Measurements from ENCODE around the gene JAKMIP3.

JAKMIP3 gene

DNA sequence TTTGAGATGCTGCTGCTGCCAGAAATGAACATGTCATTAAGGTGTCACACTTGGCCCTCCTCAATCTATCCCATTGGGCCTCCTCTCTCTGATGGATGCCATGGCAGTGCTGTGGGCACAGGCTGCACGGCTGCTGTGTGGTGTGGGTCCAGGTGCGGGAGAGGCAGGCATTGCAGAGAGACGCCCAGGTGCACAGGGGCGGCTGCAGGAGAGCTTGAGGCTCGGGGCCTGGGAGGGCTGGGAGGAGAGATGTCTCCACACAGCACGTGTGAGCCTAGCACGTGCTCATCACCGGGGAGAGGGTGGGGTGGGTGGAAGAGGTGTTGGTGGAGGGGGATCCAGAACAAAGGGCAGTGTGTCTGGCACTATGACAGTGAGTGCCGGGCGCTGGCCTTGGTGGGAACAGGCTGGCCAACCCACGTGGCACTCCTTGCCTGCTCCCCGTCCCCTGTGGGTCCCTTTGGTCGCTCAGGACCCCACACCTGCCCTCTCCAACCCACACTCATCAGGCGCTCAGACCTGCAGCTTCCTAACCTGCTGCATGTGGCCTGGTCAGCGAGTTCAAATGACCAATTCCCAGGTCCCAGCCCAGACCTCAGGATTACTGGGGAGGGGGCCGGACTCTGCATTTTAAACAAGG, 44.1 kb upstream of the JAKMIP3 start:
- no peak overlapping the region for H3K4me3 ChIP-seq (ENCODE audit: low read depth, low read length)
- in situ Hi-C loops (cut with HindIII; ENCODE audit: low sequenced_read_pairs) = no loop called here
- TF ChIP-seq, protein P1, sequence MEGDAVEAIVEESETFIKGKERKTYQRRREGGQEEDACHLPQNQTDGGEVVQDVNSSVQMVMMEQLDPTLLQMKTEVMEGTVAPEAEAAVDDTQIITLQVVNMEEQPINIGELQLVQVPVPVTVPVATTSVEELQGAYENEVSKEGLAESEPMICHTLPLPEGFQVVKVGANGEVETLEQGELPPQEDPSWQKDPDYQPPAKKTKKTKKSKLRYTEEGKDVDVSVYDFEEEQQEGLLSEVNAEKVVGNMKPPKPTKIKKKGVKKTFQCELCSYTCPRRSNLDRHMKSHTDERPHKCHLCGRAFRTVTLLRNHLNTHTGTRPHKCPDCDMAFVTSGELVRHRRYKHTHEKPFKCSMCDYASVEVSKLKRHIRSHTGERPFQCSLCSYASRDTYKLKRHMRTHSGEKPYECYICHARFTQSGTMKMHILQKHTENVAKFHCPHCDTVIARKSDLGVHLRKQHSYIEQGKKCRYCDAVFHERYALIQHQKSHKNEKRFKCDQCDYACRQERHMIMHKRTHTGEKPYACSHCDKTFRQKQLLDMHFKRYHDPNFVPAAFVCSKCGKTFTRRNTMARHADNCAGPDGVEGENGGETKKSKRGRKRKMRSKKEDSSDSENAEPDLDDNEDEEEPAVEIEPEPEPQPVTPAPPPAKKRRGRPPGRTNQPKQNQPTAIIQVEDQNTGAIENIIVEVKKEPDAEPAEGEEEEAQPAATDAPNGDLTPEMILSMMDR (IDR thresholded peaks at IDR 0.05; ENCODE audit: low read depth, low read length, missing control alignments) = no peak
- no peak for DNase-seq (ENCODE audit: low read depth)

DNA sequence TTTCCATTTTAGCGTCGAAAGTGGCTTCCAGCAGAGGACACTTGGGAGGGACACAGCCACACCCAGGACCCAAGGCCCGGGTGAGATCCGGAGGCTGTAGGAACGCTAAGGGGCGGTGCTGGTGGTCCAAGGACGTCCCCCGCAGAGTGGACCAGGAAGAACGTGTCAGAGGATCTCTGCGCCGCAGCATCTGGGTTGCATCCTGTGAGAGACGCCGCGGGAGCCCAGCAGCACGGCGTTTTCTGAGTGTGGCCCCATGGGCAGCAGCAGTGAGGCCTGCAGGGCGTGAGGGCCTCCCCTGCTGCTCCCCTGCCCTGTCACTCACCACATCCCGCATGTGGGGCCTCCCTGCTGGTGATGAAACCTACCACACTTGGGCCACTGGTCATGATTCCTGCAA, 43.5 kb upstream of the JAKMIP3 start:
- TF ChIP-seq, protein P1 (IDR thresholded peaks at IDR 0.05; ENCODE audit: low read depth, low read length, missing control alignments) = no peak
- in situ Hi-C loops (cut with HindIII; ENCODE audit: low sequenced_read_pairs) = no loop called here
- no peak for DNase-seq (ENCODE audit: low read depth)
- no peak overlapping the region for H3K4me3 ChIP-seq (ENCODE audit: low read depth, low read length)

DNA sequence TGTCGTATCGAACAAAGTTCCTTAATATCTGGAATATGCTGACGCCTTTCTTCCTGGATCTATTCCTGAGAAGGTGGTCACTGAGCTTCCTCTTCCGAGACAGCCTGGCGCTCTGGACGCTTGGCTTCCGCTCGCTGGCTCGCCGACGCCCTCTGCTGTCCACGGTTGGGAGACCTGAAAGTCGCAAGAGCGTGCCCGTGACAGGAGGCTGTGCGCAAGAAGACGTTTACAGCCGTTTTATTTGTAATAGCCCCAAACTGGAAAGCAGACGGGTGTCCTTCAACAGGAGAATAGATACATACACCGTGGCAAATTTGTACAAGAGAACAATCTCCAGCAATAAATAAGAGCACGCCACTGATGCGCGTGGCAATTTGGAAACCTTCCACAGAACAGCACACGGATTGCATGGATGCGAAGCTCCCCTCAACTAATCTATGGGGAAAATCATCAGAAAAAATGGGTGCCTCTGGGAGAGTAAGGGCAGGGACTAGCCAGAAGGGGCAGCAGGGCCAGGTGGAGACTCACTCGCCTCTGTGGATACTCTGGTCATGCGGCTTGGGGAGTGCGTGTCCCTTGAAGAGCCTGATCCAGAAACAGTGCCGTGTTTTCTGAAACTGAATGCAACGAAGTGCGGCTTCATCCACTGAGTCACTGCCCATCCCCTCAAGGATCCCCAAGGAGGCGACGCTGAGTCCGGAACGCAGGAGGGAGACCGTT, 42.5 kb upstream of the JAKMIP3 start:
- no peak overlapping the region for H3K4me3 ChIP-seq (ENCODE audit: low read depth, low read length)
- in situ Hi-C loops (cut with HindIII; ENCODE audit: low sequenced_read_pairs) = no loop called here
- DNase-seq (ENCODE audit: low read depth) = peak; percentile 47
- TF ChIP-seq, protein P1 (IDR thresholded peaks at IDR 0.05; ENCODE audit: low read depth, low read length, missing control alignments) = peak; percentile 89

DNA sequence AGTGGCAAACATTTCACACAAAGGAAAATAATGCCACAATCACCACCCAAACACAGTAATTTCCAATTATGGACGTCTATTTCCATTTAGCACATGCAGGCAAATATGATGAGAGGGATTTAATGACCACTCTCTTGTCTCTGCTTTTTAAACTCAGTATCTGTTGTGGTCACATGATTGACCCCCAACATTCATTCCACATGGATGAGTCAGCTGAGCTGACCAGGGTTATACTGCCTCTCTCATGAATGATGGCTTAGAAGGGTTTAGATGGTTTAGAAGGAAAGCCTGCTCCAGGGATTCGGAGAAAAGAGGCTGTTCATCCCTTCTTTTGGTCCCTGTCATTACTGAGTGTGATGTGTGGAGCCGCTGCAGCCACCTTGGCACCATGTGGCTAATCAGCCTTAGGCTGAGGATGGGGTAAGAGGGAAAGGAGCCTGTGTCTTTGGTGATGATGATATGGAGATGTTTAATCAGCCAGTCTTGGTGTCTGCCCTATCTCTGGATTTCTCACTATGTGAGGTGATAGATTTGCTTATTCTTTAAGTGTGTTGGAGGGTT, 38.2 kb upstream of the JAKMIP3 start:
- TF ChIP-seq, protein P1 (IDR thresholded peaks at IDR 0.05; ENCODE audit: low read depth, low read length, missing control alignments) = no peak
- in situ Hi-C loops (cut with HindIII; ENCODE audit: low sequenced_read_pairs) = no loop called here
- no peak for DNase-seq (ENCODE audit: low read depth)
- no peak overlapping the region for H3K4me3 ChIP-seq (ENCODE audit: low read depth, low read length)

DNA sequence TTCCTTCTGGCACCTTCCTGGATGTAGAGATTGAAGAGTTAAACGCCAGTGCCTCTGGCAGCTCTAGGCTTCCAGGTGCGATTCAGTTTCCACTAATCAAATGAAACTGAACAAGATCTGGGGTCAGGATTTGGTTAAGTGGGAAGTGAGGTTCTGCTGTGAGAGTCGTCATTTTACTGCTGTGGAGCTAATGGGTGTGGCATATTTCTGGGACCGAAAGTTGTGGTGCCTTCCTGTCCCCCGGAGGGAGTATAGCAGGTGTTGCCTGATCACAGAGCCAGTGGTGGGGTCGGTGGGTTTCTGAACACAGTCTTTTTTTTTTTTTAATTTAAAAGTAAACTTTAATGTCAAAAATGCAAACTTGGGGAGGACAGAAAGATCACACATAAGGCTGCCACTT, 37.0 kb upstream of the JAKMIP3 start:
- no peak overlapping the region for H3K4me3 ChIP-seq (ENCODE audit: low read depth, low read length)
- no peak for DNase-seq (ENCODE audit: low read depth)
- in situ Hi-C loops (cut with HindIII; ENCODE audit: low sequenced_read_pairs) = no loop called here
- TF ChIP-seq, protein P1 (IDR thresholded peaks at IDR 0.05; ENCODE audit: low read depth, low read length, missing control alignments) = no peak

DNA sequence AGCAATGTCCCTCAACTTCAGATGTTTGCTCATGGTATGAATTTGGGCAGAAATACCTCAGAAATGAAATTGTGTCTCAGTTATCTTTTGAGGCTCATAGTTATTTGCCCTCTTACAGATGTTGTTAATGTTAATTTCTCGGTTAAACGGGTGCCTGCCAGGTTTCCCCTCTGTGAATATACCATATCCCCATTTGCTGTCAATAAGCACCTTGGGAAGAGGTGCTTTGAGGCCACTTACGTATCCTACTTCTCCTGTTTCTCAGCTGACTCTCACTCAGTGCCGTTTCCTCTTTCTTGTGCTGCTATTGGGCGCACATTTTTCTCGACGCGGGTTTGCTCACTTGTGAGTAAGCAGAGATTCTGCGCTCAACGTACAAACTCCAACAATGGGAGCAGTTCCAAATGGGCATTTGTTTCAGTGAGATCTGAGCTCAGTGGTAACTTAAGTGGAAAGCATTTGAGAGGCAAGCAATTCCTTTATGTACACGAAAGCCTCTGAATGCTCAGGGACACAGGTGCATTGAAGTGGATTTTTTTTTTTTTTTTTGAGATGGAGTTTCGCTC, 34.8 kb upstream of the JAKMIP3 start:
- TF ChIP-seq, protein P1 (IDR thresholded peaks at IDR 0.05; ENCODE audit: low read depth, low read length, missing control alignments) = no peak
- no peak for DNase-seq (ENCODE audit: low read depth)
- in situ Hi-C loops (cut with HindIII; ENCODE audit: low sequenced_read_pairs) = no loop called here
- H3K4me3 ChIP-seq (ENCODE audit: low read depth, low read length) = no peak overlapping the region

All from astrocyte of the cerebellum (primary cell).